H1 (cell line): Measurements from ENCODE around the gene PTCD3. TPM values are rescaled to one million over a fixed set of nuclear protein-coding genes. Genes with fewer than 3 reads are reported as not detected.

Source experiments
- CTCF ChIA-PET: fragments of 300-600 bp; sonication (Branson Sonifier 250); formaldehyde crosslinking; loops from one replicate; lab custom pipeline; 2021; ENCODE audit not compliant: partially characterized antibody; lab: Charles Lee
- POLR2A ChIA-PET: fragments of 300-600 bp; sonication (Branson Sonifier 250); formaldehyde crosslinking; loops from one replicate; lab custom pipeline; 2021; ENCODE audit warnings: inconsistent platforms; ENCODE audit not compliant: partially characterized antibody; lab: Charles Lee
- DNase-seq, 2 experiments: peaks; one replicate each; pipeline versions ENCODE4 v3.0.0 to v3.0.0-alpha.2; 2010 to 2022; ENCODE audit warnings: low spot score in 2 of 2, low read depth in 1 of 2, mixed read lengths in 1 of 2
- FAIRE-seq: peaks from 2 replicates; lab custom pipeline; 2011; peaks lifted over from hg19 to GRCh38; lab: Jason Lieb, UNC
- H2AFZ ChIP-seq: 2 replicates; pipeline ENCODE4 v1.8.1; 2012; ENCODE audit warnings: low read length, inconsistent platforms
- H2AK5ac ChIP-seq: 2 replicates; pipeline ENCODE4 v1.6.1; 2013; ENCODE audit warnings: low read depth, low read length
- H2BK120ac ChIP-seq: replicated peaks from 2 replicates; pipeline ENCODE3; 2013; ENCODE audit warnings: low read depth, low read length, inconsistent platforms
- H2BK12ac ChIP-seq: 2 replicates; pipeline ENCODE4 v1.6.1; 2013; ENCODE audit warnings: low read depth, low read length
- H2BK15ac ChIP-seq: 2 replicates; pipeline ENCODE4 v1.6.1; 2013; ENCODE audit warnings: low read length
- H2BK20ac ChIP-seq: 2 replicates; pipeline ENCODE4 v1.6.1; 2013; ENCODE audit warnings: low read length
- H2BK5ac ChIP-seq: 2 replicates; pipeline ENCODE4 v1.6.1; 2013; ENCODE audit warnings: low read depth, low read length
- H3K14ac ChIP-seq: 2 replicates; pipeline ENCODE4 v1.6.1; 2013; ENCODE audit warnings: inconsistent platforms; ENCODE audit not compliant: insufficient read length
- H3K18ac ChIP-seq: 2 replicates; pipeline ENCODE4 v1.6.1; 2013; ENCODE audit warnings: low read length; ENCODE audit errors: extremely low read depth
- H3K23ac ChIP-seq: 2 replicates; pipeline ENCODE4 v1.6.1; 2013; ENCODE audit warnings: inconsistent platforms; ENCODE audit not compliant: insufficient read length
- H3K23me2 ChIP-seq: 2 replicates; pipeline ENCODE4 v1.6.1; 2013; ENCODE audit warnings: low read depth, low read length
- H3K27ac ChIP-seq: 2 replicates; pipeline ENCODE4 v1.6.1; 2011; ENCODE audit warnings: low read depth, low read length, inconsistent platforms
- H3K27me3 ChIP-seq, 4 experiments: replicated peaks in 1 of 4; 1 replicate in 1 of 4; 2 replicates in 3 of 4; pipeline versions ENCODE4 v1.6.1 to v1.8.1; 2011 to 2013; ENCODE audit warnings: low read length in 3 of 4, mild to moderate bottlenecking in 3 of 4, inconsistent platforms in 2 of 4, mixed read lengths in 2 of 4, moderate library complexity in 1 of 4; ENCODE audit not compliant: control insufficient read depth in 3 of 4, insufficient read depth in 3 of 4; ENCODE audit errors: extremely low read depth in 1 of 4
- H3K36me3 ChIP-seq, 4 experiments: 2 replicates each; pipeline versions ENCODE4 v1.6.1 to v1.8.1; 2011 to 2013; ENCODE audit warnings: mild to moderate bottlenecking in 4 of 4, low read length in 3 of 4, moderate library complexity in 2 of 4, control low read depth in 1 of 4, inconsistent platforms in 1 of 4; ENCODE audit not compliant: insufficient read depth in 4 of 4, control insufficient read depth in 2 of 4
- H3K4ac ChIP-seq: replicated peaks from 2 replicates; pipeline ENCODE3; 2013; ENCODE audit warnings: low read length, low read depth, mixed read lengths, inconsistent platforms; ENCODE audit not compliant: insufficient read length
- H3K4me1 ChIP-seq, 4 experiments: replicated peaks in 1 of 4; 1 replicate in 1 of 4; 2 replicates in 3 of 4; pipeline versions ENCODE4 v1.6.1 to v1.8.1; 2011 to 2013; ENCODE audit warnings: low read length in 3 of 4, inconsistent platforms in 2 of 4, mixed read lengths in 1 of 4; ENCODE audit not compliant: insufficient read depth in 4 of 4, control insufficient read depth in 3 of 4
- H3K4me2 ChIP-seq, 2 experiments: 2 replicates each; pipeline versions ENCODE4 v1.6.1 to v1.8.1; 2011 to 2013; ENCODE audit warnings: low read depth in 2 of 2, low read length in 2 of 2, control low read depth in 1 of 2, inconsistent platforms in 1 of 2, mild to moderate bottlenecking in 1 of 2; ENCODE audit not compliant: insufficient read depth in 1 of 2
- H3K4me3 ChIP-seq, 4 experiments: fragments of 200-600, 300-600 bp in 1 of 4; sonication (generic), shearing (Covaris generic), sonication (Bioruptor Twin) in 1 of 4; 2 replicates each; pipeline versions ENCODE4 v1.5.1 to v1.8.1; 2011 to 2016; ENCODE audit warnings: low read length in 4 of 4, low read depth in 3 of 4, control low read depth in 2 of 4, inconsistent platforms in 2 of 4, mild to moderate bottlenecking in 2 of 4, mixed read lengths in 1 of 4, moderate library complexity in 1 of 4; ENCODE audit not compliant: insufficient read depth in 2 of 4; ENCODE audit errors: extremely low read depth in 1 of 4
- H3K56ac ChIP-seq: replicated peaks from 2 replicates; pipeline ENCODE3; 2013; ENCODE audit warnings: low read depth, mild to moderate bottlenecking, mixed read lengths, low read length, inconsistent platforms; ENCODE audit not compliant: insufficient read length
- H3K79me1 ChIP-seq: 2 replicates; pipeline ENCODE4 v1.6.1; 2013; ENCODE audit warnings: low read depth, low read length, control low read depth
- H3K79me2 ChIP-seq, 2 experiments: 2 replicates each; pipeline versions ENCODE4 v1.6.1 to v1.8.1; 2012 to 2013; ENCODE audit warnings: low read length in 2 of 2, mild to moderate bottlenecking in 2 of 2, inconsistent platforms in 1 of 2; ENCODE audit not compliant: insufficient read depth in 2 of 2, control insufficient read depth in 1 of 2
- H3K9ac ChIP-seq, 4 experiments: replicated peaks in 1 of 4; 1 replicate in 1 of 4; 2 replicates in 3 of 4; pipeline versions ENCODE4 v1.6.1 to v1.8.1; 2011 to 2013; ENCODE audit warnings: low read depth in 3 of 4, low read length in 3 of 4, control low read depth in 2 of 4, mild to moderate bottlenecking in 2 of 4, moderate library complexity in 2 of 4, inconsistent platforms in 1 of 4; ENCODE audit errors: extremely low read depth in 1 of 4
- H3K9me3 ChIP-seq, 2 experiments: 2 replicates each; pipeline versions ENCODE4 v1.6.1 to v1.8.1; 2012 to 2013; ENCODE audit warnings: mild to moderate bottlenecking in 2 of 2, moderate library complexity in 2 of 2, control low read depth in 1 of 2, inconsistent platforms in 1 of 2, low read depth in 1 of 2, low read length in 1 of 2, mixed read lengths in 1 of 2; ENCODE audit not compliant: insufficient read depth in 2 of 2
- H4K20me1 ChIP-seq, 2 experiments: replicated peaks in 1 of 2; 2 replicates each; pipeline versions ENCODE3 to v1.8.1; 2011 to 2013; ENCODE audit warnings: inconsistent platforms in 2 of 2, low read length in 2 of 2, mild to moderate bottlenecking in 1 of 2; ENCODE audit not compliant: insufficient read depth in 2 of 2, control insufficient read depth in 1 of 2
- H4K5ac ChIP-seq: 2 replicates; pipeline ENCODE4 v1.6.1; 2013; ENCODE audit warnings: low read length, low read depth, mixed read lengths, inconsistent platforms; ENCODE audit not compliant: insufficient read length
- H4K8ac ChIP-seq: 2 replicates; pipeline ENCODE4 v1.8.0; 2013; ENCODE audit warnings: mild to moderate bottlenecking, moderate library complexity, low read length, inconsistent platforms; ENCODE audit not compliant: insufficient read depth; ENCODE audit errors: extremely low read depth
- H4K91ac ChIP-seq: replicated peaks from 2 replicates; pipeline ENCODE3; 2013; ENCODE audit warnings: low read length, mixed read lengths, inconsistent platforms; ENCODE audit not compliant: insufficient read length
- ATF2 ChIP-seq: IDR thresholded peaks from 2 replicates; pipeline ENCODE4 v1.6.1; 2012; ENCODE audit warnings: low read length, inconsistent platforms
- CBX8 ChIP-seq: fragments of 300-800, 300-1000 bp; sonication (generic); IDR thresholded peaks from 2 replicates; pipeline ENCODE4 v1.7.1; 2016; ENCODE audit warnings: low read depth, low read length, borderline replicate concordance
- CREB1 ChIP-seq: IDR thresholded peaks from 2 replicates; pipeline ENCODE4 v1.6.1; 2012; ENCODE audit warnings: inconsistent platforms
- MAFK ChIP-seq: IDR thresholded peaks from 2 replicates; pipeline ENCODE4 v1.6.1; 2012; ENCODE audit warnings: low read depth, mild to moderate bottlenecking, improper control_type of control experiment, low read length
- RNF2 ChIP-seq: fragments of 200-900, 300-1000 bp; sonication (generic); IDR thresholded peaks from 2 replicates; pipeline ENCODE4 v1.7.1; 2016; ENCODE audit warnings: borderline replicate concordance, low read depth, mild to moderate bottlenecking, antibody characterized with exemption, low read length; ENCODE audit not compliant: poor library complexity, severe bottlenecking; ENCODE audit errors: missing control alignments
- SIN3A ChIP-seq, 2 experiments: IDR thresholded peaks in 1 of 2; conservative IDR thresholded peaks in 1 of 2; 2 replicates each; pipeline ENCODE4 v1.6.1; 2011 to 2012; ENCODE audit warnings: low read length in 2 of 2, improper control_type of control experiment in 1 of 2, low read depth in 1 of 2, mild to moderate bottlenecking in 1 of 2
- SP2 ChIP-seq: IDR thresholded peaks from 2 replicates; pipeline ENCODE4 v1.6.1; 2012; ENCODE audit warnings: mild to moderate bottlenecking, low read length, inconsistent platforms
- TCF12 ChIP-seq: IDR thresholded peaks from 2 replicates; pipeline ENCODE4 v1.6.1; 2011; ENCODE audit warnings: low read depth, mild to moderate bottlenecking, low read length
- WGBS, 2 experiments: shearing (Covaris generic) in 1 of 2; methylation state at CpG; one replicate each; pipeline versions ENCODE4 v1.1.6 to v1.1.7; 2013 to 2015; ENCODE audit warnings: low lambda C conversion rate in 2 of 2, mixed read lengths in 2 of 2, inconsistent platforms in 1 of 2, low coverage in 1 of 2, missing lambda C conversion rate in 1 of 2; ENCODE audit not compliant: insufficient replicate concordance in 2 of 2, insufficient coverage in 1 of 2, insufficient read length in 1 of 2; ENCODE audit errors: extremely low coverage in 1 of 2, missing lambda C conversion rate in 1 of 2; 5-methylcytosine and 5-hydroxymethylcytosine counted together
- polyA plus RNA-seq, 7 experiments: library from polyadenylated mRNA; depleted of rRNA in 3 of 7; stranded (reverse) in 5 of 7; unstranded in 2 of 7; fragments of >200 nt in 5 of 7; fragments of 200-250 nt in 2 of 7; gene quantifications; 1 replicate in 5 of 7; 2 replicates in 1 of 7; 4 replicates in 1 of 7; pipeline versions ENCODE4 v1.2.1 to v1.2.3, GENCODE V29; 2011 to 2013; ENCODE audit warnings: missing spikeins in 2 of 7, mixed read lengths in 2 of 7
- total RNA-seq: library from RNA; stranded (reverse); fragmentation: NEBNext Ultra II Directional; extraction: Animal tissue kit (Norgen Biotek cat#: 25700); gene quantifications from 2 replicates; pipeline ENCODE4 v1.2.1, GENCODE V29; 2021

The PTCD3 gene
- total and polyA plus RNA-seq, 2 of the 8 experiments (the other 6 are each of a cell fraction or from before 2014, with no cell fraction given): 64.3 to 192 TPM

GRCh38 chr2:86123328-86123925, 17.4 kb downstream of the PTCD3 start:
- H3K27me3 ChIP-seq: no peaks in the 10 kb centered on the region
- H3K4me3 ChIP-seq: no peak overlapping the region
- POLR2A ChIA-PET: interaction anchor here (1.7 to 1.9 kb wide), 2 partner anchors 8 to 10 kb away, joined by 5 to 7 read pairs; no protein-coding TSS in a partner anchor
- no peak overlapping the region for H3K27ac ChIP-seq
- H3K56ac ChIP-seq: no peak overlapping the region
- no peak for FAIRE-seq
- no peak overlapping the region for H4K5ac ChIP-seq
- no peak overlapping the region for H3K9ac ChIP-seq
- 0 out of 4 replicates have a peak, but pooled peaks cover 0 to under 1% of the 10 kb centered on the region in 2 experiments for H3K79me2 ChIP-seq
- no peaks in the 10 kb centered on the region for H3K79me1 ChIP-seq
- no peak overlapping the region for H4K8ac ChIP-seq
- CTCF ChIA-PET: interaction anchor here (0.9 kb wide), 1 partner anchor 43 kb away, joined by 3 read pairs; no protein-coding TSS in a partner anchor
- peaks cover 1 to 5% of the 10 kb centered on the region in 2 experiments for H4K20me1 ChIP-seq
- H3K36me3 ChIP-seq: peaks cover 45 to 98% (median 88%) of the 10 kb centered on the region in 4 experiments
- no peak overlapping the region for H4K91ac ChIP-seq
- no peak overlapping the region for H3K18ac ChIP-seq
- H2BK15ac ChIP-seq: no peak overlapping the region
- no peak overlapping the region for H2AFZ ChIP-seq
- H2BK12ac ChIP-seq: no peak overlapping the region
- no peak overlapping the region for H3K4ac ChIP-seq
- H2AK5ac ChIP-seq: no peak overlapping the region
- no peaks in the 10 kb centered on the region for H3K4me1 ChIP-seq
- H3K4me2 ChIP-seq: no peak overlapping the region
- H2BK120ac ChIP-seq: no peak overlapping the region
- H3K9me3 ChIP-seq: no peaks in the 10 kb centered on the region
- no peak overlapping the region for H2BK5ac ChIP-seq
- TF ChIP-seq SIN3A (conservative IDR thresholded peaks at IDR 0.05 in 1 of 2, IDR thresholded peaks at IDR 0.05 in 1 of 2; ENCODE audit: low read depth in 1 of 2, low read length in 2 of 2) (no peak), MAFK (no peak), RNF2 (no peak), TCF12 (no peak), CREB1 (no peak), CBX8 (no peak), SP2 (no peak), ATF2 (no peak)
- no peak overlapping the region for H3K23ac ChIP-seq
- no peaks in the 10 kb centered on the region for H3K23me2 ChIP-seq
- no peak overlapping the region for H2BK20ac ChIP-seq
- DNase-seq: no peak
- H3K14ac ChIP-seq: no peak overlapping the region
- WGBS, 2 experiments: 96% methylated on average over 5 of the region's 5 CpGs; no CpG with 5 or more reads in 1 of the 2 experiments
